ENCODE measurements around the gene CAMK2B.

The CAMK2B gene

GRCh38 chr7:44196450-44196872, 128.9 kb downstream of the CAMK2B start:
- H3K27me3 ChIP-seq (ENCODE audit: control insufficient read depth in 1 of 2, insufficient read depth in 2 of 2, low read length in 2 of 2) = peaks cover 0 to 4% of the 10 kb centered on the region in 2 donors
- no peak overlapping the region for H3K27ac ChIP-seq (ENCODE audit: low read depth, low read length)
- H3K9ac ChIP-seq (ENCODE audit: low read length) = no peak overlapping the region

GRCh38 chr7:44195889-44196288, 129.5 kb downstream of the CAMK2B start:
- no peak overlapping the region for H3K27ac ChIP-seq (ENCODE audit: low read depth, low read length)
- peaks cover 0 to 4% of the 10 kb centered on the region in 2 donors for H3K27me3 ChIP-seq (ENCODE audit: control insufficient read depth in 1 of 2, insufficient read depth in 2 of 2, low read length in 2 of 2)
- H3K9ac ChIP-seq (ENCODE audit: low read length) = no peak overlapping the region
- no peaks in the 10 kb centered on the region for H3K4me1 ChIP-seq (ENCODE audit: insufficient read depth, low read length)
- H3K36me3 ChIP-seq (ENCODE audit: insufficient read depth, low read length) = no peaks in the 10 kb centered on the region
- no peak overlapping the region for H3K4me3 ChIP-seq (ENCODE audit: low read depth in 1 of 2, low read length in 2 of 2)
- no peaks in the 10 kb centered on the region for H3K9me3 ChIP-seq (ENCODE audit: low read length)

More at GRCh38 chr7:44196450-44196872, 128.9 kb downstream of the CAMK2B start:
- Histone ChIP-seq H3K4me3 (ENCODE audit: low read depth in 1 of 2, low read length in 2 of 2) (no peak overlapping the region), H3K36me3 (ENCODE audit: insufficient read depth, low read length) (no peaks in the 10 kb centered on the region), H3K4me1 (ENCODE audit: insufficient read depth, low read length) (peaks cover 1% of the 10 kb centered on the region), H3K9me3 (ENCODE audit: low read length) (no peaks in the 10 kb centered on the region)

- H3K9ac ChIP-seq (ENCODE audit: low read length) = no peak overlapping the region
- no peak overlapping the region for H3K27ac ChIP-seq (ENCODE audit: low read depth, low read length)
- no peaks in the 10 kb centered on the region for H3K4me1 ChIP-seq (ENCODE audit: insufficient read depth, low read length)
- H3K9me3 ChIP-seq (ENCODE audit: low read length) = no peaks in the 10 kb centered on the region
- no peak overlapping the region for H3K4me3 ChIP-seq (ENCODE audit: low read depth in 1 of 2, low read length in 2 of 2)
- no peaks in the 10 kb centered on the region for H3K36me3 ChIP-seq (ENCODE audit: insufficient read depth, low read length)
- peaks cover 0 to 4% of the 10 kb centered on the region in 2 donors for H3K27me3 ChIP-seq (ENCODE audit: control insufficient read depth in 1 of 2, insufficient read depth in 2 of 2, low read length in 2 of 2)
Observed at GRCh38 chr7:44194562-44195145, 130.7 kb downstream of the CAMK2B start.

GRCh38 chr7:44194069-44194468, 131.3 kb downstream of the CAMK2B start:
- H3K9me3 ChIP-seq (ENCODE audit: low read length) = no peaks in the 10 kb centered on the region
- H3K4me3 ChIP-seq (ENCODE audit: low read depth in 1 of 2, low read length in 2 of 2) = no peak overlapping the region
- no peaks in the 10 kb centered on the region for H3K4me1 ChIP-seq (ENCODE audit: insufficient read depth, low read length)
- H3K9ac ChIP-seq (ENCODE audit: low read length) = no peak overlapping the region
- no peak overlapping the region for H3K27ac ChIP-seq (ENCODE audit: low read depth, low read length)
- H3K36me3 ChIP-seq (ENCODE audit: insufficient read depth, low read length) = no peaks in the 10 kb centered on the region
- H3K27me3 ChIP-seq (ENCODE audit: control insufficient read depth in 1 of 2, insufficient read depth in 2 of 2, low read length in 2 of 2) = peaks cover 0 to 4% of the 10 kb centered on the region in 2 donors

- Histone ChIP-seq H3K27me3 (ENCODE audit: control insufficient read depth in 1 of 2, insufficient read depth in 2 of 2, low read length in 2 of 2) (peaks cover 0 to 4% of the 10 kb centered on the region in 2 donors), H3K9ac (ENCODE audit: low read length) (no peak overlapping the region), H3K4me1 (ENCODE audit: insufficient read depth, low read length) (no peaks in the 10 kb centered on the region)
Observed at GRCh38 chr7:44193011-44193802, 132.2 kb downstream of the CAMK2B start.

GRCh38 chr7:44191171-44191570, 134.2 kb downstream of the CAMK2B start:
- H3K36me3 ChIP-seq (ENCODE audit: insufficient read depth, low read length) = no peaks in the 10 kb centered on the region
- no peaks in the 10 kb centered on the region for H3K4me1 ChIP-seq (ENCODE audit: insufficient read depth, low read length)
- peaks cover 0 to 4% of the 10 kb centered on the region in 2 donors for H3K27me3 ChIP-seq (ENCODE audit: control insufficient read depth in 1 of 2, insufficient read depth in 2 of 2, low read length in 2 of 2)
- H3K9me3 ChIP-seq (ENCODE audit: low read length) = no peaks in the 10 kb centered on the region
- no peak overlapping the region for H3K27ac ChIP-seq (ENCODE audit: low read depth, low read length)
- no peak overlapping the region for H3K9ac ChIP-seq (ENCODE audit: low read length)
- no peak overlapping the region for H3K4me3 ChIP-seq (ENCODE audit: low read depth in 1 of 2, low read length in 2 of 2)

More at GRCh38 chr7:44193011-44193802, 132.2 kb downstream of the CAMK2B start:
- no peak overlapping the region for H3K4me3 ChIP-seq (ENCODE audit: low read depth in 1 of 2, low read length in 2 of 2)
- no peak overlapping the region for H3K27ac ChIP-seq (ENCODE audit: low read depth, low read length)
- no peaks in the 10 kb centered on the region for H3K9me3 ChIP-seq (ENCODE audit: low read length)
- no peaks in the 10 kb centered on the region for H3K36me3 ChIP-seq (ENCODE audit: insufficient read depth, low read length)

GRCh38 chr7:44189993-44190872, 135.2 kb downstream of the CAMK2B start:
- Histone ChIP-seq H3K36me3 (ENCODE audit: insufficient read depth, low read length) (no peaks in the 10 kb centered on the region), H3K4me3 (ENCODE audit: low read depth in 1 of 2, low read length in 2 of 2) (no peak overlapping the region), H3K27me3 (ENCODE audit: control insufficient read depth in 1 of 2, insufficient read depth in 2 of 2, low read length in 2 of 2) (peaks cover 0 to 4% of the 10 kb centered on the region in 2 donors), H3K9ac (ENCODE audit: low read length) (no peak overlapping the region), H3K9me3 (ENCODE audit: low read length) (no peaks in the 10 kb centered on the region), H3K27ac (ENCODE audit: low read depth, low read length) (no peak overlapping the region), H3K4me1 (ENCODE audit: insufficient read depth, low read length) (no peaks in the 10 kb centered on the region)

GRCh38 chr7:44189286-44189992, 136.0 kb downstream of the CAMK2B start, which contains the start of gene GCK:
Gene GCK, minus strand, starts transcription at chr7:44189439. Its CDS starts 486 bp downstream, at chr7:44188953.
- peaks cover 0 to 2% of the 10 kb centered on the region in 2 donors for H3K27me3 ChIP-seq (ENCODE audit: control insufficient read depth in 1 of 2, insufficient read depth in 2 of 2, low read length in 2 of 2)

GRCh38 chr7:44188480-44189225, 136.7 kb downstream of the CAMK2B start:
- H3K27ac ChIP-seq (ENCODE audit: low read depth, low read length) = no peak overlapping the region
- H3K4me1 ChIP-seq (ENCODE audit: insufficient read depth, low read length) = no peaks in the 10 kb centered on the region
- H3K9me3 ChIP-seq (ENCODE audit: low read length) = no peaks in the 10 kb centered on the region
- no peak overlapping the region for H3K4me3 ChIP-seq (ENCODE audit: low read depth in 1 of 2, low read length in 2 of 2)
- no peak overlapping the region for H3K9ac ChIP-seq (ENCODE audit: low read length)
- no peaks in the 10 kb centered on the region for H3K36me3 ChIP-seq (ENCODE audit: insufficient read depth, low read length)
- H3K27me3 ChIP-seq (ENCODE audit: control insufficient read depth in 1 of 2, insufficient read depth in 2 of 2, low read length in 2 of 2) = no peaks in the 10 kb centered on the region

More at GRCh38 chr7:44189286-44189992, 136.0 kb downstream of the CAMK2B start, which contains the start of gene GCK:
- Histone ChIP-seq H3K4me3 (ENCODE audit: low read depth in 1 of 2, low read length in 2 of 2) (no peak within 1 kb of the TSS), H3K27ac (ENCODE audit: low read depth, low read length) (no peak within 1 kb of the TSS), H3K4me1 (ENCODE audit: insufficient read depth, low read length) (no peaks in the 10 kb centered on the region), H3K36me3 (ENCODE audit: insufficient read depth, low read length) (no peaks in the 10 kb centered on the region), H3K9me3 (ENCODE audit: low read length) (no peaks in the 10 kb centered on the region), H3K9ac (ENCODE audit: low read length) (no peak within 1 kb of the TSS)

- no peaks in the 10 kb centered on the region for H3K36me3 ChIP-seq (ENCODE audit: insufficient read depth, low read length)
- no peak overlapping the region for H3K27ac ChIP-seq (ENCODE audit: low read depth, low read length)
- H3K27me3 ChIP-seq (ENCODE audit: control insufficient read depth in 1 of 2, insufficient read depth in 2 of 2, low read length in 2 of 2) = no peaks in the 10 kb centered on the region
- H3K9ac ChIP-seq (ENCODE audit: low read length) = no peak overlapping the region
- no peak overlapping the region for H3K4me3 ChIP-seq (ENCODE audit: low read depth in 1 of 2, low read length in 2 of 2)
- H3K4me1 ChIP-seq (ENCODE audit: insufficient read depth, low read length) = no peaks in the 10 kb centered on the region
- H3K9me3 ChIP-seq (ENCODE audit: low read length) = no peaks in the 10 kb centered on the region
Observed at GRCh38 chr7:44187636-44188416, 137.6 kb downstream of the CAMK2B start.
